Measurements from ENCODE around the gene SEC24D.

The SEC24D gene

DNA sequence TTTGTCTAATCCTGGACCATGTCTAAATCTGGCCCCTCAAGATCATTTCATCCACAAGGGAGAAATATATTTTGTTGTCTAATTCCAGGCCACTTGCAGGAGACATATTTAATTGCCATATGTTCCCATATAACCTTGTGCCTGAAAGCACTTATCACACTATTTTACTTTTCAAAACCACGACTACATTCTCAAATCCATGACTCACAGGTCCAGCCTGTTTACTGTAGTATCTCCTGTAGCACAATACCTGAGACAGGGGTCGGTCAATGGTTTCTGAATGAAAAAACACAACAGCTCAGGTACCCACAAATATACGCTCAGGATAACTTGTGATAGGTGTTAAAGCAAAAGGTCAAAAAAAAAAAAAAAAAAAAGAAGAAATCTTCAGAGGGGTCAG is 60.9 kb downstream of the SEC24D start:
- H3K4me1 Mint-ChIP-seq = no peaks in the 10 kb centered on the region
- DNase-seq (ENCODE audit: low spot score in 2 of 2) (no peak), ATAC-seq (replicated peaks; ENCODE audit: extremely low read depth, poor library complexity, severe bottlenecking) (no peak)
- H3K27me3 Mint-ChIP-seq = no peaks in the 10 kb centered on the region
- H3K36me3 Mint-ChIP-seq (ENCODE audit: insufficient read depth) = peaks cover 4% of the 10 kb centered on the region
- H3K27ac Mint-ChIP-seq (ENCODE audit: low read depth) = no peak overlapping the region
- H3K9me3 Mint-ChIP-seq = no peaks in the 10 kb centered on the region
- no peak overlapping the region for H3K4me3 Mint-ChIP-seq

DNA sequence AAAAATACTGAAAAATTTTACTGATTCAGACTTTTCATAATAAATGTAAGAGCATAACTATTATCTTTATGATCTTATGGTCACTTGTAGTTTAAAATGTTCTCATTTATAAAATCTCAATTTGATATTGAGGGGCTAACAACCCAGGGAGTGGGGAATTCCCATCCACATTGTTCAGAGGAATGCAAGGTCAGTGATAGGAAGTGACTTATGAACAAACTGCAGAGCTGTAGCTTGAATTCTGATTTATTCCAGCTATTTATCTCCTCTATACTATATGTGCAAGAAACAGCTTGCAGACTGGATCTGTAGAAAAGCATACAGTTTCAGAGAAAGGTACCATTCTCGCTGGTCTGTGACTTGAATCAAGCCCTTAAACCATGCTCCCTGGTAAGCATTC is 61.6 kb downstream of the SEC24D start:
- no peak for ATAC-seq (replicated peaks; ENCODE audit: extremely low read depth, poor library complexity, severe bottlenecking)
- Mint-ChIP-seq H3K27ac (ENCODE audit: low read depth) (no peak overlapping the region), H3K9me3 (no peaks in the 10 kb centered on the region), H3K4me1 (no peaks in the 10 kb centered on the region), H3K27me3 (no peaks in the 10 kb centered on the region), H3K4me3 (no peak overlapping the region), H3K36me3 (ENCODE audit: insufficient read depth) (peaks cover 6% of the 10 kb centered on the region)
- DNase-seq (ENCODE audit: low spot score in 2 of 2) = no peak

DNA sequence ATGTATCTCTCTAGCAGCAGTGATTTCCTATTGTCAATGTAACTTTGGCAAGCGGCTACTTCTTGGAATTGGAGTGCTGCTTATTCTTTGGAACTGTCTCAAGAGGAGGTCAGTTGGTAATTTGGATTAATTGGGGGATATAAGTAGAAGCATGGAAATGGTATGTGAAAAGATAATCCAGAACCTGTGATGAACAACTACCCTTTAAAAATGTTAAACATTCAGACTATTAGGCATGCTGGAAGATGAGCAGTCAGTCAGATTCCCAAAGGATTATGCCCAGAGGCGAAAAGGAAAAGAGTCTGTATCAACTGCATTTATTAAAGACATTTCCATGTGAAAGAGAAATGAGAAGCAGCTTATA is 62.5 kb downstream of the SEC24D start:
- H3K27ac Mint-ChIP-seq (ENCODE audit: low read depth) = no peak overlapping the region
- no peak for DNase-seq (ENCODE audit: low spot score in 2 of 2)
- ATAC-seq (replicated peaks; ENCODE audit: extremely low read depth, poor library complexity, severe bottlenecking) = no peak
- H3K27me3 Mint-ChIP-seq = no peaks in the 10 kb centered on the region
- no peaks in the 10 kb centered on the region for H3K9me3 Mint-ChIP-seq
- no peak overlapping the region for H3K4me3 Mint-ChIP-seq
- H3K36me3 Mint-ChIP-seq (ENCODE audit: insufficient read depth) = peaks cover 4% of the 10 kb centered on the region
- H3K4me1 Mint-ChIP-seq = no peaks in the 10 kb centered on the region

DNA sequence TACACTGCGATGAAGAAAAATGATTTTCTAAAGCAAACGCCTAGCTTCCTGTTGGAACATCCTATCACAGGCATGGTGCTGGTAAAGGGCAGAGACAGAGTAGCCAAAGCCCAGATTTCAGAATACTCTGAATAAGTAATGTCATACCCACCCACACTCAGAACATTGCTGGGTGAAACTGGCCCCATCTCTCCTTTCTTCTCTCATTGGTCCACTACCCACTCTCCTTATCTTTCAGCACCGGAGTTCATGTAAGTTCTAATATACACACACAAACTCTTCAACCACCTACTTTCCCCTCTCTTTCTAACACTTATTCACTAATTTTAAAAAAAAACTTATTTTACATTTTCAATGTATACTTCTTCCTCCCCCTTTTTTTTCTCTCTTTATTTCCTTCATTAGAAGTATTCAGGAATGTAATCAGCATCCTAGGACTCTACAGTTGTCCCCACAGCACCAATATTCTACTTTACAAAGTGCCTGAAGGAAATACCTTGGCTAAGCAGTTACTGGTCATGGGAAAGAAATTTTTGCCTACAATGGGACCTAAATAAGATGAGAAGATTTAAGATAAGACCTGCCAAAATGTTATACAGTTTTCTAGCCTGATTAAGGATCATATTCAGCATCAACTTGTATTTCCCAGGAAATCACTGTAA is 63.0 kb downstream of the SEC24D start:
- H3K4me1 Mint-ChIP-seq = no peaks in the 10 kb centered on the region
- no peak overlapping the region for H3K27ac Mint-ChIP-seq (ENCODE audit: low read depth)
- H3K36me3 Mint-ChIP-seq (ENCODE audit: insufficient read depth) = peaks cover 7% of the 10 kb centered on the region
- DNase-seq (ENCODE audit: low spot score in 2 of 2) (no peak), ATAC-seq (replicated peaks; ENCODE audit: extremely low read depth, poor library complexity, severe bottlenecking) (no peak)
- H3K9me3 Mint-ChIP-seq = no peaks in the 10 kb centered on the region
- no peaks in the 10 kb centered on the region for H3K27me3 Mint-ChIP-seq
- no peak overlapping the region for H3K4me3 Mint-ChIP-seq

DNA sequence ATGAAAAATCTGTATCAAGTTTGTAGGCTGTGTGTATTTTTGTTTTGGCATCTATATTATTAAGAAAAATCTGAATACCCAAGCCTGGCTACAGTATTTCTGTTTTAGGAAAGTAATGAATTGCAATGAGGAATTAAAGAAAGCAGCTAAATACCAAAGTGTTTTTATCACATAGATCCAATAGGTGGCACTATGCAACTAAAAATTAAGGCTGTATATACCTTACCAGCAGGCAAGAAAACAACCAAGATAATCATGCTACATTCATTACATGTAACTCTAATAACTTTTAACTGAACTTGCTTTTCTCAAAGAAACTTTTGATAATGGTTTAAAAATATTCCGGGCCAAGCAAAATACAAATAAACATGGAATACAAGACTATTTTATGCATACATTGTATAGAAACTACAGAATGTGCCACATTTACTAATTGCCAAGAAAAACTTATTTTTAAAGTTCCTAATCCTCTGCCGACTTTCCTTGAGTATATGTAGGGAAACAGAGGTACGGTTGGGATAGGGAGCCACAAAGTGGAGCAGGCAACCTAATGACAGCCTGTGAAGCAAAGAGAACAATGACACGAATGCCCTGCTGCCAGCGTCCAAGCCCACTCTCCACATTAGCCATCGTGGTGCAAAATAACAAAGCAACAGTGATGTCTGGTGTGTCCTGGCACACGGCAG is 63.7 kb downstream of the SEC24D start:
- Mint-ChIP-seq H3K4me1 (no peaks in the 10 kb centered on the region), H3K36me3 (ENCODE audit: insufficient read depth) (peaks cover 9% of the 10 kb centered on the region), H3K27ac (ENCODE audit: low read depth) (no peak overlapping the region), H3K27me3 (no peaks in the 10 kb centered on the region), H3K4me3 (no peak overlapping the region), H3K9me3 (no peaks in the 10 kb centered on the region)
- no peak for DNase-seq (ENCODE audit: low spot score in 2 of 2)
- peak; percentile 49 for ATAC-seq (replicated peaks; ENCODE audit: extremely low read depth, poor library complexity, severe bottlenecking)

DNA sequence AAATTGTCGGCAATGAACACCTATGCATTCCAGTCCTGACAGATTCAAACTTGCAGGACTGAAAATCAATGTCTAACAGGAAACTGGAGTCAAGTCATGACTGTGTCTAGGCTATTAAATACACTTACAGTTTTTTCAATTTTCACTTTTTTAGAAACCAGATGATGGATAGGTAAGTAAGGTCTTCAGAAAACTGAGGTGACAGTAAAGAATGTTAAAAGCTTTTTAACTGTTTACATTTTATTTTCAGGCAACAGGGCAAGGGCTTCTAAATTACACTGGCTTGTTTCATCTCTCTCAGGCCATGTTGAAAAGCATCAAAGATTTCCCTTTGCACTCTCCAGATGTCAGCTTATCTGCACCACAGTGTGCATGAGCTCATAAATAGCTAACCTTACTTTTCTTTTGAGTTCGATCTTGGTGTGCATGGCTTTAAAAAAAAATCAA is 65.2 kb downstream of the SEC24D start:
- no peak overlapping the region for H3K4me3 Mint-ChIP-seq
- no peaks in the 10 kb centered on the region for H3K4me1 Mint-ChIP-seq
- H3K36me3 Mint-ChIP-seq (ENCODE audit: insufficient read depth) = peaks cover 18% of the 10 kb centered on the region
- DNase-seq (ENCODE audit: low spot score in 2 of 2) (no peak), ATAC-seq (replicated peaks; ENCODE audit: extremely low read depth, poor library complexity, severe bottlenecking) (no peak)
- H3K9me3 Mint-ChIP-seq = no peaks in the 10 kb centered on the region
- no peaks in the 10 kb centered on the region for H3K27me3 Mint-ChIP-seq
- H3K27ac Mint-ChIP-seq (ENCODE audit: low read depth) = no peak overlapping the region

DNA sequence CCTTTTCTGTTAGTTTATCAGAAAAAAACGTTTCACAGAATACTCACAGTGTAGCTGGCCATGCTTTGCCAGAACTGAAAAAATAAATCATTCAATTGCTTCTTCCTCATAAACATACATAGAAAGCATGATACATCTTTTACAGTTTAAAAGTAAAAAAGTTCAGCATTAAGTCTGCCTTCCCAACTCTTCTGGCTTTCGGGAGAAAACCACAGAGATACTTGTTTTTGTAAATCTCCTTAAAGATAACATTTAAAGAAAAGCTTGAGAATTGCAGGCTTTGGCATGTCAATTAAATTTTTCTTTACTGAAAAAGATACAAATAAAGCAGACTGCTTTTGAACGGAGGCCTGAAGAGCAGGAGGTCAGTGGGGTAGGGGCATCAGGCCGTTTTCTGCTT is 66.8 kb downstream of the SEC24D start:
- Mint-ChIP-seq H3K27me3 (no peaks in the 10 kb centered on the region), H3K9me3 (no peaks in the 10 kb centered on the region), H3K4me1 (no peaks in the 10 kb centered on the region), H3K4me3 (no peak overlapping the region), H3K27ac (ENCODE audit: low read depth) (no peak overlapping the region), H3K36me3 (ENCODE audit: insufficient read depth) (peaks cover 23% of the 10 kb centered on the region)
- ATAC-seq (replicated peaks; ENCODE audit: extremely low read depth, poor library complexity, severe bottlenecking) = no peak
- no peak for DNase-seq (ENCODE audit: low spot score in 2 of 2)

DNA sequence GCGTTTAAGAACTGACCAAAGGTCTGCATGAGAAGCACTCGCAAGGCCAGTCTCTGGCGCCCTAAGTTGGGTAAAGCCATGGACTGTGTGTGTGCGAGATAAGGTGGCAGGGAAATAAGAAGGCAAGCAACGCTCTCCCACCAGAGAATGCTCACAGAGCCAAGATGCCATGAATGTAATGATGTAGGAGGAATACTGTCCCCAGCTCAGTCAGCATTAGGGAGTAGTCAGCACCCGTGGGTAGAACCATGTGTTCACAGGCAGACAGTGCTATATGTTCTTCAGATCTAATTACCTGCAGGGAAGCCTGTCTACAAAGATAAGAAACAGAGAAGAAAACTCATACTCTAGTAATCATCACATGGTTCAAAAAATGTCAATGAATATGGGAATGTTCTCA is 68.8 kb downstream of the SEC24D start:
- no peak for DNase-seq (ENCODE audit: low spot score in 2 of 2)
- ATAC-seq (replicated peaks; ENCODE audit: extremely low read depth, poor library complexity, severe bottlenecking) = no peak
- Mint-ChIP-seq H3K36me3 (ENCODE audit: insufficient read depth) (peaks cover 26% of the 10 kb centered on the region), H3K4me1 (no peaks in the 10 kb centered on the region), H3K27me3 (no peaks in the 10 kb centered on the region), H3K27ac (ENCODE audit: low read depth) (no peak overlapping the region), H3K4me3 (no peak overlapping the region), H3K9me3 (no peaks in the 10 kb centered on the region)

DNA sequence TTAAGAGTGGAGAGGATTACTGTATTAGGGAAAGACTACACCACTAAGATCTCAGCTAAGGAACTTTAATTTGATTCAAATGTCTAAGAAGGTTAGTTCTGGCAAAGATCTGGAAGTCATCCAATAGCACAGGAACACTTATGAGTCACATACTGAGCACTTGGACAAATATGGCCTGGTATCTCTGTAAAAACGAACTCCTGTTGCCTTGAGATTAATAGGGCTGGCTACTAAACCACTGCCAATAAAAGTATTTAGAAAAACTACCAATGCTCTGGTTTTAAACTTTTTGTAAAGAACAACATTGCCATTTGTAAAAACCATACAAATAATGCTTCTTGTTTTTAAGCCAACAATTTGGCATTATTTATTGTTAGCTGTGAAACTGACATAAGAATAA is 70.5 kb downstream of the SEC24D start:
- ATAC-seq (replicated peaks; ENCODE audit: extremely low read depth, poor library complexity, severe bottlenecking) = no peak
- no peaks in the 10 kb centered on the region for H3K27me3 Mint-ChIP-seq
- no peaks in the 10 kb centered on the region for H3K4me1 Mint-ChIP-seq
- H3K36me3 Mint-ChIP-seq (ENCODE audit: insufficient read depth) = peaks cover 26% of the 10 kb centered on the region
- no peaks in the 10 kb centered on the region for H3K9me3 Mint-ChIP-seq
- H3K27ac Mint-ChIP-seq (ENCODE audit: low read depth) = no peak overlapping the region
- no peak overlapping the region for H3K4me3 Mint-ChIP-seq
- DNase-seq (ENCODE audit: low spot score in 2 of 2) = no peak

DNA sequence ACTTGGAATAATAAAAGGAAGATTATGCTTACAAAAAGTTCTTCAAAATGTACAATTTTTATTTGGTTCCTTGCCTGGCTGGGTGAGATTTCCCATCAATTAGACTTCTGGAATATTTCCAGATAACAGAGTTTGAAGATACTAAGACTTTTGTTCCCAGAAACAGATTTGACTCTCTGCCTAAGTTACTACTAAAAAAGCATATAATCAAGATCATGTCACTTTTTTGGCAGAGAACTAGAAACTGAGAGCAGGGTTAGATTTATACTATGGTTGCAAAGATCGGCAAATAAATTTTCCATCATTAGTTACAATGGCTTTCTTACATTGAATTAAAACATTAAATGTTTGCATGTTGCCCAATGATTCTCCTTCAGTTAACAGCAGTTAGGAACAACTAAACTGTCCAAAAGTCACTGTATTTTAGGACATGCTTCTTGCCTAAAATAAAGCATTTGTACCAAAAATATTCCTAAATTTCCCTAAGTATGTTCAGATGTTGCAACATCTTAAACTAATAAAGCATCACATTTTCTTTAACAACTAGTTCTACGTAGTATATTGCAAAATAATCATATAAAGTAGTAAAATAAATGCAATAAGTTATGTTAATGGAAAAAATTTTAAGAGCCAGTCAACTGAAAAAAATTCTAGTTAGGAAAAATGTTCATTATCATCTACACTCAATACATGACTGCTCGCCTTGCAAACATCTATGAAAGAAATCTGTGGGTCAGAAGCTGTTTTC is 73.0 kb downstream of the SEC24D start:
- Mint-ChIP-seq H3K27ac (ENCODE audit: low read depth) (no peak overlapping the region), H3K4me1 (no peaks in the 10 kb centered on the region), H3K4me3 (no peak overlapping the region), H3K27me3 (no peaks in the 10 kb centered on the region), H3K9me3 (no peaks in the 10 kb centered on the region), H3K36me3 (ENCODE audit: insufficient read depth) (peaks cover 23% of the 10 kb centered on the region)
- ATAC-seq (replicated peaks; ENCODE audit: extremely low read depth, poor library complexity, severe bottlenecking) = no peak
- DNase-seq (ENCODE audit: low spot score in 2 of 2) = no peak

DNA sequence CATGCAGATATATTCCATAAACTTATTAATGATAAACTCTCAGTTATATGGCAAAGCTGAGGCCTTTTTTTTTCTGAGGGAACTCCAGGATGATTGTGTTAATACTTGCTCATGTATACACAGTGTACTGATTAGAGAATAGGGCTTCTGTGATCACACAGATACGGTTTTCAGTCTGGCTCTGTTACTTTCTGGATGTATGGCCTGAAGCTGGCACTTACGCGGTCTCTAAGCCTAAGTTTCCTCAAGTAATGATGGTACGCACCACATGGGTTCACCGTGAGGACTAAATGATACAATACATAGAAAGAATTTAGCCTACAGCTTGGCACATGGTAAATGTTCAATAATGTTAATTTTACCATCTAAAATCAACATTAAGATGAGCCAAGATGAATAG is 73.8 kb downstream of the SEC24D start:
- peaks cover 20% of the 10 kb centered on the region for H3K36me3 Mint-ChIP-seq (ENCODE audit: insufficient read depth)

DNA sequence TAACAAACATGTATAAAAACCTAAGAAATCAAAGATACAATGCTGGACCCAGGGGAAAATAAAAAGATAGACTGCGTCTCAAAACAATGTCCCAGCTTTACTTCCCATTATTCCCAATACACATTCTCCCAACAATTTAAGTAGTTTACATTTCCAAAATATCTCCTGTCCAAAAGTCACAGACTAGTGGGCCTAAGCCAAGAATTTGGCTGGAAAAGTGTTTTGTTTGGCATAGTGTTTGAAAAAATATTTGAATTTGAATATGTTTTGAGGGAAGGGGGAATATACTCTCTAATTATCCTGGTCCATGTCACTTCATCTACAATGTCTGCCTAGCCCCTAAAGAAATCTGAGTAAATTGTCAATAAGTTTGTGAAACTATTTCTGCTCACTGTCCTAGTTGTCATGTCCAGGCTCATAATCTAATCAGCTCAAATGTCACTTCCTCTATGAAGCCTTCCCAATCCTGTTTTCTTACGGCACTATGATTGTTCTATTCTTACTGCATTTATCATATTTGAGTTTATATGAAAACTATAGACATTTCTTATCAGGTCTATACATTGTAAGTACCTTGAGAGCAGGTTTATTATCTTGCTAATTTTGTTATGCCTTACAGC is 74.4 kb downstream of the SEC24D start:
- H3K4me3 Mint-ChIP-seq = no peak overlapping the region
- peaks cover 16% of the 10 kb centered on the region for H3K36me3 Mint-ChIP-seq (ENCODE audit: insufficient read depth)
- no peak for ATAC-seq (replicated peaks; ENCODE audit: extremely low read depth, poor library complexity, severe bottlenecking)
- no peaks in the 10 kb centered on the region for H3K9me3 Mint-ChIP-seq
- no peak for DNase-seq (ENCODE audit: low spot score in 2 of 2)
- no peaks in the 10 kb centered on the region for H3K4me1 Mint-ChIP-seq
- H3K27ac Mint-ChIP-seq (ENCODE audit: low read depth) = no peak overlapping the region
- no peaks in the 10 kb centered on the region for H3K27me3 Mint-ChIP-seq

More for the DNA sequence above, 73.8 kb downstream of the SEC24D start:
- H3K27ac Mint-ChIP-seq (ENCODE audit: low read depth) = no peak overlapping the region
- no peaks in the 10 kb centered on the region for H3K4me1 Mint-ChIP-seq
- H3K4me3 Mint-ChIP-seq = no peak overlapping the region
- DNase-seq (ENCODE audit: low spot score in 2 of 2) (no peak), ATAC-seq (replicated peaks; ENCODE audit: extremely low read depth, poor library complexity, severe bottlenecking) (no peak)
- H3K27me3 Mint-ChIP-seq = no peaks in the 10 kb centered on the region
- no peaks in the 10 kb centered on the region for H3K9me3 Mint-ChIP-seq

All from central memory CD8-positive, alpha-beta T cell (primary cell).